Ammon's horn (tissue), 1 donor: ENCODE measurements around the gene PBX4.

Source experiments
- DNase-seq: peaks from one replicate; pipeline ENCODE4 v3.0.0-alpha.2; 2016; ENCODE audit warnings: low spot score

Gene PBX4

DNA sequence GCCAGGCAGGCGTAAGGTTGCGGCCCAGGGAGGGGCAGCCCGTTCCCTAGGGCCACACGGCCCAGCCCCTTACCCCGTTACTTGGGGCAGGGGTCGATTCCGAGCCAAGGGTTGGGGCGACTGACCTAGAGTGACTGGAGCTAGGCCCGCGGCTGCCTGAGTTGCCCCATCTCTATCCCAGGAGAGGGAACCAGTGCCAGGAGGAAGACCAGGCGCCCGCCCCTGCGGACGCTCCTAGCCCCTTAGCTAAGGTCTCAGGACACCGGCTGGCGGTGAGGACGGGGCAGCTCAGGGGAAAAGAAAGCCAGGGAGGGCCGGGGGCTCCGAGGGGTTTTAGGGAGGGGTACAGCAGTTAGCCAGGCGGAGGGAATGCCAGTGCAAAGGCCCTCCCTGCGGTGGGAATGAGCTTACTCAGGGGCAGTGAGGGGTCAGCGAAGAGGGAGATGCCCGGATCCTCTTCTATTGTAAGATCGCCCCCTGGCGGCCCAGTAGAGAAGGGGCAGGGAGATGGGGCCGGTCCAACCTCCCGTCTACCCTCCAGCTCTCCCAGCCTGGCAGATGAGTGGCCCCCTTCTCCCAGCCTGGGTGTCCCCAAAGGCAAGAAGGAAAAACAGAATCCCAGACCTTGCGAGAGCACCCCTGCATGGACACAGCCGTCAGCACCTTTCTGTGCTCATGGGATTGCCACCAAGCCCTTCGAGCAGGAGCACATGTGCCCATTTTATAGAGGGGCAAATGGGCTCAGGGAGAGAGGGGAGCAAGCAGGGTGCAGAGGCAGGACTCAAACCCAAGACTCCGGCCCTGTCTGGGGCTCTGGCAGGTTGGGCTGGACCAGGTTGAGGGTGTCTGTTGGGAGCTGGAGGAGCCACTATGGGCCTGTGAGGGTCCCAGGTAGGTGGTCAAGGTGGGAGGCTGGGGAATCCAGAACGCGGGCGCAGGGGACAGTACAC is 64.1 kb downstream of the PBX4 start:
- DNase-seq, result no peak

DNA sequence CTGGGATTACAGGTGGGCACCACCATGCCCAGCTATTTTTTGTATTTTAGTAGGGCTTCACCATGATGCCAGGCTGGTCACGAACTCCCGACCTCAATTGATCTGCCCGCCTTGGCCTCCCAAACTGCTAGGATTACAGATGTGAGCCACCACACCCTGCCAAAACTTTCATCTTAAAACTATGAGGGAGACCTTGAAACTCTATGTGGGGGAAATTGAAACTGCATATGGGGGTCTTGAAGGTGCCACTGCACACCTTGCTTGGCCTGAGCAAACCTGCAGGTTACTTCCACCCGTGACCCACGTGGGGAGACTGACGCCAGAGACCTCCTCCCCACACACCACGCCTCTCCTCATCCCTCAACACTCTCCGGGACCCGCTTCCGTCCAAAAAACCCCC is 64.8 kb downstream of the PBX4 start:
- DNase-seq, result no peak

DNA sequence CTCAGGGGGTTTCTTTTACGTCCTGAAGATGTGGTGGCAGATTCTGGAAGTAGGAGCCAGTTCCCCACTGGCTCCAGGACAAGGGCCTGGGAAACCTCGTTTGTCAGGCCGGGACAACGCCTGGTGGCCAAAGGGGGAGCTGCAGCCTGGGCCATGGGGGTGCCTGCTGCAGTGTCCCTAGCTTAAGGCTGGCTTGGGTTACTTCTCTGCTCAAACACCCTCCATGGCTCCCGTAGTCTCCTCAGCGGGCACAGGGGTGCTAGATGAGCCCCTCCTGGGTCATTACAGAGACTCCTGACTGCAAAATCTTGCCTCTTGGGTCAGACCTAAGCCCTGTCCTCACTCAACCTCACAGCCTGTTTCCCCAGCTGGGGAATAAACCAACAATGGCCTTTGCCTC is 65.7 kb downstream of the PBX4 start:
- no peak for DNase-seq

DNA sequence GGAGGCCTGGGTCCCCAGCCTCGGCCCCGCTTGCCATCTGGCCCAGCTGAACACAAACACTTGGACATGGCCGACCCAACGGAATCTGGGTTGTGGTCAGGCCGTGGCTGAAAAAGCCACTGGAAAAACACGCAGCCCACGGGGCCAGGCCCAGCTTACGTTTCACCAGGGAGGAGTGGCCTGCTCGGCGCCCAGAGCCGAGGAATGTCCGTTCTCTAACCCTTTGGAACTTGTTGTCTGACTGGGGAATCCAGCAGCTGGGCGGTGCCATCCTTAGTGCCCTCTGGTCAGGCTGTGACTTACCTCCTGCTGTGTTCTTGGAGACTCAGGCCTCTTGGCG is 66.7 kb downstream of the PBX4 start:
- DNase-seq, result no peak

DNA sequence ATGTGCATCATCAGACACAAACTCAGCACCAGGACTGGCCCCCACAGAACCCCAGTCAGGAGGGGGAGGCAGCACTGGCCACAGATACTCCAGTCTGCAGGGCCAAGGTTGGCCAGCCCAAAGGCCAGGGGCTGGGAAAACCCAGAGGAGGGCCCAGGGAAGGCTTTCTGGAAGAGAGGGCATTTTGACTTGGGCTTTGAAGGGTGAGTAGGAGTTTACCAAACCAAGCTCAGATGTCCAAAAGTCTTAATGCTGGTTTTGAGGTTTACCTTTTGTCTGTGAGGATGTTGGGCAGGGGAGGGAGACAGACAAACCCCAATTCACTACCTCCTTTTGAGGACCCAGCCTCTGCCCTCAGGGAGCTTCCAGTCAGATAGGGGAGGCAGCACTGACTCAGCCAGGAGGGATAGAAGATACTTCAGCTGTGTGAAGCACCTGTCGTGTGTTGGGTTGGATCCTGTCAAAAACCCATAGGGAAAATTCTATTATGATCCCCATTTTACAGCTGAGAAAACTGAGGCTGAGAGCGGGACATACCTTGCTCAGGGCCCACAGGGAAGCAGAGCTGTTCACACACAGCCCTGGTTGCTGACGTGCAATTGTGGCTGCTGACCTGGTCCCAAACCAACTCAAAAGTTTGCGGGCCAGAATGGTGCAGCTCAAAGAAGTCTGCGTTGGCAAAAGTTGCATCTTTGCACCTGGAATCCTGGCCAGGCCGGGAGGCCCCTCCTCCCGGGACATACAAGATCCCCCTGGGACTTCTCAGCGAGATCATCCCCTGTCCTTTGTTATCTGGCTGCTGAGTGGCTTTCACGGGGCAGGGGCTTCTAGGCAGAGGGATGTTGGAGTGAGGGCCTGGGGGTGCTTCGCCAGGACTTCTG is 67.3 kb downstream of the PBX4 start:
- DNase-seq, result no peak

DNA sequence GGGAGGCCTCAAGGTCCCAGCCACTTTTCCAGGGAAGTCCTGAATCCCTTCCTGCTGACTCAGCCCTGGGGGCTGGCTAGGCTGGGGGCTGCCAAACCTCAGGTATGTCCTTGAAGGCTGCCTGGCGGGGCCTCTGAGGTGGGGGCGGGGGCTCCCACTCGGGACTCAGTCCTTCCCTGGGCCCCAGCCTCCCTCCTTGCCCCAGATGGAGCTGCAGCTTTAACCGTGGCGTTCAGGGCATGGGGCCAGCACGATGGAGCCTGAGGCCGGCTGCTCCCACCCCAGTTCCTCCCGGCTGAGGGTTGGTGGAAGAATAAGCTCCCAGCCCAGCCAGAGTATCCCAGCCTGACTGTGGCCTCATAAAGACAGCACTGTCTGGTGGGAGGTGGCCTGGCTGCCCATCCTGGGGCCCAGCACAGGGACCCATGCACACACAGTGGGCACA is 68.0 kb downstream of the PBX4 start:
- no peak for DNase-seq

DNA sequence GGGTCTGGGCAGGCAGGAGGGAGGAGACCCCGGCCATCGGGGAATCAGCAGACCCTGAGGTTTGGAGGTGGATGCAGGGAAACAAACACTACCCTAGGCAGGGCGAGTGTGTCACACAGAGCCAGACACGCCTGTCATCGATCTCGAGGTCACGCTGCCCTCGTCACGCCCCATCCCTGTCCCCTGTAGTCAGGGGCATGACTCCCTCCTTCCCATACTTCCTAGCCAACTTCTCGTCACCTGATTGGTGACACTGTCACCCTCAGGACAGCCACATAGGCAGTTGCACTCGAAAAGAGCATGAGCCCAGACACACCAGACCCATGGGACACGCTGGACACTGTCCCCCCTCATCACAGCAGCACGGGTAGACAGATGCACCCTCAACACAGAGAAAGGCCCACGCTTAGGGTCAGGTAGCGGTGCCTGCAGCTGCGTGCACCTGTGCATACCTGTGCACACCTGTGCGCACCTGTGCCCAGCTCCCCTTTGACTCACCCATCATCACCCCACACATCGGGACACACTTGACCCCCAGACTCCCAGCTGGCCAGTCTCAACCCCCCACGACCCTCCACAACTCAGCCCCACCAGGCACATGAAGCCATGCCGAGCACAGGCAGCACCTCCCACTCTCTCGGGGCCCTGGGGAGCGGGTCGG is 68.6 kb downstream of the PBX4 start:
- no peak for DNase-seq

DNA sequence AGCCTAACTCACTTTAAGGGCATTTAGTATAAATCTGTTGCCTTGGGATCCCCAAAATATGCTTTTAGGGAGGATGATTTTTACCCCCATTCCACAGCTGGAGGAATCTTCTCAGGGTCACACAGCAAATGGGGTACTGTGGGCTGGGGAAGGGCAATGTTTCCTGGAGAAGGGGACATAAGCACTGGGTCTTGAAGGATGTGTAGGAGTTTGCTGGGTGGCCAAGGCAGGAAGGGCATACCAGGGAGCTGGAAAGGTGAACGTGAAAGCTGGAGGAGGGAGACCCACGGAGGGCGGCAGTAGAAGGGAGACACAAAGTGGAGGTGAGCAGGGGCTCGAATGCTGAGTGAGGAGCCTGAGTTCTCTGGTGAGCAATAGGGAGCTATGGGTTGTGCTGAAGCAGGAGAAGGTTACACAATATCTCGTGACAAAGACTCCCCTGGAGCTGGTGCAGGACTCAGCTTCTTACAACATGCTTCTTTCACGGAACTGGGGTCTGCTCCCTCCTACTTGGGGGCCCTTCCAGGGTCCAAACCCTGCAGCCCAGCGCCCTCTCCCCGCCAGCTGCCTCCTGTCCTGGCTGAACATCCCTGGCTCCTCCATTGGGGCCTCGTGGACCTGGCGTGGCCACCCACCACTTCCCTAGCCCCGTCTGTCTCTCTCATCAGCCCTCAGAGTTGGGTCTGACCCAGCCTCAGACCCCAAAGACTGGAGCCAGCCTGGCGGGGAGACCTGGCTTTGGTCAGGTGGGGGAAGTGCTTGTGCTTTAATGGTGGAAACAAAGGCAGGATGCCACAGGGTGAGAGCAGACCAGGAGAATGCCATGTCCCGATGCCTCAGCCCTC is 69.3 kb downstream of the PBX4 start:
- no peak for DNase-seq

DNA sequence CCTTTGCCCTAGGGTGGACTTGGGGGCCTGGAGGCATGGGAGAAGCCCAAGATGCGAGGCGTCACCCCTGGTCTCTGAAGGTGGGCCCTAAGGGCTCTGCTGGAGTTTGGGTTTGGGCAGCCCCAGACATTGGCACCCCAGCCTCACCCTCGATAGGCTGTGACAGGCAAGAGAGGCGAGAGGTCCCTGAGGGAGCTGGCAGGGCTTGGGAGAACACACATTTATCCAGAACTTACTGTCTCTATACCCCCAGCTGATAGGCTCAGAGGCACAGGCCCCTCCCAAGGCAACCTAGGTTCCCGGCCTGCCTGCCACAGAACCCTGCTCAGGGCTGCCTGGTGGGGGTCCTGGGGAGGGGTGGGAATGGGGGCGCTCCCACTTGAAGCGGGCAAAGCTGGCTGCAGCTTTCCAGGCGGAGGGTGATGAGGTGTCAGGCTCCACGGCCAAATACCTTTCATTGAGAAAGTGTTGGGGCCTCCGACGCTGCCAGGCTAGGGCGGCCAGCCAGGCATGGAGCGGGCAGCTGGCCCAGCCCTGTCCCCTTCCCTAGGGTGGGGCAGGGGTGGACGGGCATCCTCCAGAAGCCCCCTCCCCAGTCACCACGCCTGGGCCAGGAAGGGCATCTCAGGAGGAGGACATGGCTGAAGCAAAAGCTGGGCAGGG is 70.7 kb downstream of the PBX4 start:
- no peak for DNase-seq

DNA sequence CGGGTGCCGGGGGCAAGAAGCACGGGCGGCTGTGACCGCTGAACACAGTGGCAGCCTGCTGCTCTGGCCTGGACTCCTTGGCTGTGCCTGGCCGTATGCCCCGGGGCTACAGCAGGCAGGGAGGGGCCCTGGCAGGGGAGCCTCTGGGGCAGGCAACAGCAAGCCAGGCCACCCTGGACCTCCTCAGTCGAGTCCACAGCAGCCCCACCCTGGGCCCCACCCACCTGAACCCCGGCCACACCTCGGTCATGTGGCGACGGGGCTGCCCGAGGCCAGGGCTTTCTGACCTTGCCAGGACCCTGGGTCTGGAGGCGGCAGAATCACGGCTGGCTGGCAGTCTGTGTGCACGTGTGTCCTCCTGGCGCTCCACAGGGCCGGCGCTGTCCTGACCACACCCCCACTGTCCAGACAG is 71.7 kb downstream of the PBX4 start:
- no peak for DNase-seq

DNA sequence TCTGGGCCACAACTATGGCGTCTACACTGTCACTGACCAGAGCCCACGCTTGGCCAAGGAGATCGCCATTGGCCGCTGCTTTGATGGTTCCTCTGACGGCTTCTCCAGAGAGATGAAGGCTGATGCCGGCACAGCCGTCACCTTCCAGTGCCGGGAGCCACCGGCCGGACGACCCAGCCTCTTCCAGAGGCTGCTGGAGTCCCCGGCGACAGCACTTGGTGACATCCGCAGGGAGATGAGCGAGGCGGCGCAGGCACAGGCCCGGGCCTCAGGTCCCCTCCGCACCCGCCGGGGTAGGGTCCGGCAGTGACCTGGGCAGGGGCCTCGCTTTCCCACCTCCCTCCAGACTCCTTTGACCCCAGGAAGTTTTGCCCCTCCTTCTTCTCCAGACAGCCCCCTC is 72.8 kb downstream of the PBX4 start:
- no peak for DNase-seq

DNA sequence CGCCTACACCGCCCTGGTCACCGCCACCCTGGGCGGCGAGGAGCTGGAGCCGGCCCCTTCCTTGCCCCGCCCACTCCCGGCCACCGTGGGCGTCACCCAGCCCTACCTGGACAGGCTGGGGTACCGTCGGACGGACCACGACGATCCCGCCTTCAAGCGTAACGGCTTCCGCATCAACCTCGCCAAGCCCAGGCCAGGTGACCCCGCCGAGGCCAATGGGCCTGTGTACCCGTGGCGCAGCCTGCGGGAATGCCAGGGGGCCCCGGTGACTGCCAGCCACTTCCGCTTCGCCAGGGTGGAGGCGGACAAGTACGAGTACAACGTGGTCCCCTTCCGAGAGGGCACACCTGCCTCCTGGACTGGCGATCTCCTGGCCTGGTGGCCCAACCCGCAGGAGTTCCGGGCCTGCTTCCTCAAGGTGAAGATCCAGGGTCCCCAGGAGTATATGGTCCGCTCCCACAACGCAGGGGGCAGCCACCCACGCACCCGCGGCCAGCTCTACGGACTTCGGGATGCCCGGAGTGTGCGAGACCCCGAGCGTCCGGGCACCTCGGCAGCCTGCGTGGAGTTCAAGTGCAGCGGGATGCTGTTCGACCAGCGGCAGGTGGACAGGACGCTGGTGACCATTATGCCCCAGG is 73.4 kb downstream of the PBX4 start:
- DNase-seq, result no peak

DNA sequence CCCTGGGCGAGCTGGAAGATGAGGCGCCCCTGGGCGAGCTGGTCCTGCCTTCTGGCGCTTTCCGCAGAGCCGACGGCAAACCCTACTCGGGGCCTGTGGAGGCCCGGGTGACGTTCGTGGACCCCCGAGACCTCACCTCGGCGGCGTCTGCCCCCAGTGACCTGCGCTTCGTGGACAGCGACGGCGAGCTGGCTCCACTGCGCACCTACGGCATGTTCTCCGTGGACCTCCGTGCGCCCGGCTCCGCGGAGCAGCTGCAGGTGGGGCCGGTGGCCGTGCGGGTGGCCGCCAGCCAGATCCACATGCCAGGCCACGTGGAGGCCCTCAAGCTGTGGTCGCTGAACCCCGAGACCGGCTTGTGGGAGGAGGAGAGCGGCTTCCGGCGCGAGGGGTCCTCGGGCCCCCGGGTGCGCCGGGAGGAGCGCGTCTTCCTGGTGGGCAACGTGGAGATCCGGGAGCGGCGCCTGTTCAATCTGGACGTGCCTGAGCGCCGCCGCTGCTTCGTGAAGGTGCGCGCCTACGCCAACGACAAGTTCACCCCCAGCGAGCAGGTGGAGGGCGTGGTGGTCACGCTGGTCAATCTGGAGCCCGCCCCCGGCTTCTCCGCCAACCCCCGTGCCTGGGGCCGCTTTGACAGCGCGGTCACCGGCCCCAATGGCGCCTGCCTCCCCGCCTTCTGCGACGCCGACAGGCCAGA is 74.1 kb downstream of the PBX4 start:
- no peak for DNase-seq

DNA sequence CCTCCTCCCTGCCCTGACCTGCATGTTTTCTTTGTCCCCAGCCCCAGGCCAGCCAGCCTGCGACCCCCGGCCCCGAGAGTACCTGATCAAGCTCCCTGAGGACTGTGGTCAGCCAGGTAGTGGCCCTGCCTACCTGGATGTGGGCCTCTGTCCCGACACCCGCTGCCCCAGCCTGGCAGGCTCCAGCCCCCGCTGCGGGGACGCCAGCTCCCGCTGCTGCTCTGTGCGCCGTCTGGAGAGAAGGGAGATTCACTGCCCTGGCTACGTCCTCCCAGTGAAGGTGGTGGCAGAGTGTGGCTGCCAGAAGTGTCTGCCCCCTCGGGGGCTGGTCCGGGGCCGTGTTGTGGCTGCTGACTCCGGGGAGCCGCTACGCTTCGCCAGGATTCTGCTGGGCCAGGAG is 74.8 kb downstream of the PBX4 start:
- DNase-seq, result no peak

DNA sequence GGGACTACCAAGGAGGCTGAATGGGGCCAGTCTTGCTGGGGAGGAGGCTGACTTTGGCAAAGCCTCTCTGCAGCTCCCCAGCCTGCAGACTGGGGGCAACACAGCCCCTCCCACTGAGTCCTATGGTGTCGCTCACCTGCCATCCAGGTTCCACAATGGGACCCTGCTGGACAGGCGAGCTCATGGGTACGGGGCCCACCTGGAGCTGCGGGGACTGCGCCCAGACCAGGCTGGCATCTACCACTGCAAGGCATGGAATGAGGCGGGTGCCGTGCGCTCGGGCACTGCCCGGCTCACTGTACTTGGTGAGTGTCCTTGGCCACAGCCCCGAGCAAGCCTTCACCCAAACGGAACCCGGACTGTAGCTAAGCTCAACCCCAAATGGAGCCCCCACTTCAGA is 75.4 kb downstream of the PBX4 start:
- DNase-seq, result no peak

DNA sequence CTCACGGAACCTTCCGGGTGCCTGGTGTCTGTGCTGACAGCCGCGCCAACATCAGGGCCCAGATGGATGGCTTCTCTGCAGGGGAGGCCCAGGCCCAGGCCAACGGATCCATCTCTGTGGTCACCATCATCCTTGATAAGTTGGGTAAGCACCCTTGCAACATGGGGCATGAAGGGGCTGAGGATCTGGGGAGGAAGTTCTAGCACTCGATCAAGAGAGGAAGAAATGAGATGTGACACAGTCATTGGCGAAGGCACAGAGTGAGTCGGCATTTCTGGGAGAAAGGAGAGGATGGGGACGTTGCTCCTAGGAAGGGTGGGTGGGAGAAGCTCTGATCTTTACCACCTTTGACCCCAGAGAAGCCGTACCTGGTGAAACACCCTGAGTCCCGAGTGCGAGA is 76.0 kb downstream of the PBX4 start:
- DNase-seq, result no peak

DNA sequence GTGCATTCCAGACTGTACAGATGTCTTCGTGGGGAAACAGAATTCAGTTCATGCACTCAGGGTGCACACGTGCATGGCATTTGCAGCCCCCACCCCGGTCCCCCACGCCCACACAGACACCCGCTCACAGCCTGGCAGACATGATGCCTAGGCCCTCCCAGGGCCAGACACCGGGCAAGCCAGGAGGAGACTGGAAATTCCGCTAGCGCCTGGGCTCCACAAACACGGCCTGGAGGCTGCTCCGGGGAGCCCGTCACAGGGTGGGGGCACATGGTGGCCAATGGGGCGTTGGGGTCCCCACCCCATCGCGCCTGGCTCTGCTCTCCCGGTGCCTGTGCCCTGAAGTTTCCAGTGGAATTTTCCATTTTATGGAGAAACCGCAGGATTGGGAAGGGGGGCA is 76.9 kb downstream of the PBX4 start:
- no peak for DNase-seq

DNA sequence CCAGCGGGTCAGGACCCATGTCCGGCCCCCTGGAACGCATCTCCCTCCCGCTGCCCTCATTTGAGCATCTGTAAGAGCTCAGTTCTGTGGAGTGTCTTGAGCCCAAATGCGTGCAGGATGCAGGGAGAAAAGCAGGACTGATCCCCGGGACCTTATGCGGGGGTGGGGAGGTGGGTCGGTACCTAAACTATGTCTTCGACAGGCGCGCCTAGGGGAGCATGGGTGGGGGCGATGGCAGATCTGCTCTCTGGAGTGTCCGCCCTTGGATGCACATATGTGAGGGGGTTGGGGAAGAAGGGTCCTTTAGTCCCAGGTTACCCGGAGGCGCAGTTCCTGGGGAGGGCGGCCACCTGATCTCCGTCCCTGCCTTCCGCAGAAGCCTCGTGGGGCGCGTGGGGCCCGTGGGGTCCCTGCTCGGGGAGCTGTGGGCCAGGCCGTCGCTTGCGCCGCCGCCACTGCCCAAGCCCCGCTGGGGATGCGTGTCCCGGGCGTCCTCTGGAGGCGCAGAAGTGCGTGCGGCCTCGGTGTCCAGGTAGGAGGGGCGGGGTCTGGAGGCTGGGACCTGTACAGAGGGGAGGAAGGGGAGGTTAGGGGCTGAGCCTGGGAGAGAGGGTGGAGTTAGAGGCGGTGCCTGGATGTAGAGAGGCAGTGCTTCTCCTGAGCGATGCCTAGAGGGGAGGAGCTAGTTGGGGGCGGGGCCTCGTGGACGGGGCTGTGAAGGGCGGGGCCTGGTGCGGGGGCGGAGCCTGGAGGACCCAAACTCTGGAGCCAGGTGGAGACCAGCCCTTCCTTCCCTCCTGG is 77.6 kb downstream of the PBX4 start:
- no peak for DNase-seq

DNA sequence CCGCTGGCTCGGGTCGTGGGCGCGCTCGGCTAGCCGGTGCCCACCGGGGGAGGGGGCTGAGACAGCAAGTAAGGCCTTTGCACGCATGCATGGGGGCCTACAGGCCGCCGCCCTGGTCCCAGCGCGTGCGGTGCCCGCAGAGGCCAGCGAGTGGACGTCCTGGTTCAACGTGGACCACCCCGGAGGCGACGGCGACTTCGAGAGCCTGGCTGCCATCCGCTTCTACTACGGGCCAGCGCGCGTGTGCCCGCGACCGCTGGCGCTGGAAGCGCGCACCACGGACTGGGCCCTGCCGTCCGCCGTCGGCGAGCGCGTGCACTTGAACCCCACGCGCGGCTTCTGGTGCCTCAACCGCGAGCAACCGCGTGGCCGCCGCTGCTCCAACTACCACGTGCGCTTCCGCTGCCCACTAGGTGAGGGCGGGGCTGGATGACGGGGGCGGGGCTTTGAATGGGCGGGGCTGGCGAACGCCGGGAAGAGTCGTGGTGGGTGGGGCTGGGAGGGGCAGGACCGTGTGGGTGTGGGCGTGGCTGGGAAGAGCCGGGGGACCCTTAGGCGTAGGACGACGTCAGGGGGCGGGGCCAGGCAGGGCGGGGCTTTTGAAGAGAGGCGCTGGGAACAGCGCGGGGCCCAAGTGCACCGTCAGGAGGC is 78.3 kb downstream of the PBX4 start:
- no peak for DNase-seq
